OCI-LY1 (cell line): ENCODE results near the gene APOLD1.

Experiments
- EZH2 ChIP-seq: fragments of 200-600 bp; sonication (generic), shearing (Covaris generic); IDR thresholded peaks from 2 replicates; pipeline ENCODE4 v1.8.0; 2017; ENCODE audit warnings: borderline replicate concordance, mixed run types, mild to moderate bottlenecking, antibody characterized with exemption, low read length, moderate library complexity, mixed read lengths
- TF ChIP-seq, protein P1 (sequence below): fragments of 200-600 bp; sonication (generic), shearing (Covaris generic); IDR thresholded peaks from 2 replicates; pipeline ENCODE4 v1.5.1; 2017; ENCODE audit warnings: mild to moderate bottlenecking, antibody characterized with exemption, low read length, moderate library complexity, mixed read lengths

DNA sequence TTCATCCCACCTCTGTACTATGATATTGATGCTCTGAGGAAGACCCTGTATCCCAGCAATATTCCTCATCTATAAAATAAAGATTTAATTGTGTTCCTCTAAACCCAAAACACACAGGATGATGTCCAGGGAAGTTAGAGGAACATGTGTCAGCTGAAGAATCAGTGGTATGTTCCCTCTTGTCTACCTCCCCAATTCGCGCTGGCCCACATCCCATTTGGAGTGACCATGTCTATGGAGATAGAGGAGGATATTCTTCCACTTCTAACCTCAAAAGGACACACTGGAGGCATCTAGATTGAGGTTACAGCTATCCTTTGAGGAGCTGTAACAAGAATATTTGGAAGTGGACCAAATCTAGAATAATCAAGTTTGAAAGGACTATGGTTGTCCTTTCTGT, 1.3 kb upstream of the APOLD1 start:
- TF ChIP-seq, protein P1, sequence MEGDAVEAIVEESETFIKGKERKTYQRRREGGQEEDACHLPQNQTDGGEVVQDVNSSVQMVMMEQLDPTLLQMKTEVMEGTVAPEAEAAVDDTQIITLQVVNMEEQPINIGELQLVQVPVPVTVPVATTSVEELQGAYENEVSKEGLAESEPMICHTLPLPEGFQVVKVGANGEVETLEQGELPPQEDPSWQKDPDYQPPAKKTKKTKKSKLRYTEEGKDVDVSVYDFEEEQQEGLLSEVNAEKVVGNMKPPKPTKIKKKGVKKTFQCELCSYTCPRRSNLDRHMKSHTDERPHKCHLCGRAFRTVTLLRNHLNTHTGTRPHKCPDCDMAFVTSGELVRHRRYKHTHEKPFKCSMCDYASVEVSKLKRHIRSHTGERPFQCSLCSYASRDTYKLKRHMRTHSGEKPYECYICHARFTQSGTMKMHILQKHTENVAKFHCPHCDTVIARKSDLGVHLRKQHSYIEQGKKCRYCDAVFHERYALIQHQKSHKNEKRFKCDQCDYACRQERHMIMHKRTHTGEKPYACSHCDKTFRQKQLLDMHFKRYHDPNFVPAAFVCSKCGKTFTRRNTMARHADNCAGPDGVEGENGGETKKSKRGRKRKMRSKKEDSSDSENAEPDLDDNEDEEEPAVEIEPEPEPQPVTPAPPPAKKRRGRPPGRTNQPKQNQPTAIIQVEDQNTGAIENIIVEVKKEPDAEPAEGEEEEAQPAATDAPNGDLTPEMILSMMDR, result no peak
- TF ChIP-seq EZH2, result no peak
